ENCODE results near the gene RPL3.

DNA sequence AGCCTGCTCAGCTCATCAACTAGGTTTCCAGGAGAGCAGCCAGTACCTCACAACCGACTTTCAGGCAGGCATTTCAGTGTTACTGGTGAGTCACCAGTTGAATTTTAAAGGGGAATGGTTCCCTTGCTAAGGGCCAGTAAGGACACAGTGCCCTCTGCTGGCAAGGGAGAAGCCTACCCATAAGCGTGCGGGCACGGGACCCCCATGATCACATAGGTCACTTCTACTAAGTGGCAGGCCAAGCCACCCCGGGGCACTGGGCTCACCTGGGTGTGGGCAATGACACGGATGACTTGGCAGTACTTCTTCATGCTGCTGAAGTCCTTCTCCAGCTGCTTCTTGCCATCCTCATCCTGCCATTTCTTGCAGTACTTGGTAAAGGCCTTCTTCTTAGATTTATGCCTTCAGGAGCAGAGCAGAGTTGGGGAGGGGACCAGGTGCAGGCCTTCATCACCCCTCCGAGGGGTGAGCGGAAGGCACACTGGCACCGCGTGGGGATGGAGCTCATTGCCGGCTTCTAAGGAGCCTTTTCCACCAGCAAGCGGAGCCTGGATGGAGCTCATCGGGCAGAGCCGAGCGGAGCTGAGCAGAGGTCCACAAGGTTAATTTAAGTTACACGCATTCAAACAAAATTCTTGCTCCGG is 2.9 kb downstream of the RPL3 start:
- TF ChIP-seq, protein P1, sequence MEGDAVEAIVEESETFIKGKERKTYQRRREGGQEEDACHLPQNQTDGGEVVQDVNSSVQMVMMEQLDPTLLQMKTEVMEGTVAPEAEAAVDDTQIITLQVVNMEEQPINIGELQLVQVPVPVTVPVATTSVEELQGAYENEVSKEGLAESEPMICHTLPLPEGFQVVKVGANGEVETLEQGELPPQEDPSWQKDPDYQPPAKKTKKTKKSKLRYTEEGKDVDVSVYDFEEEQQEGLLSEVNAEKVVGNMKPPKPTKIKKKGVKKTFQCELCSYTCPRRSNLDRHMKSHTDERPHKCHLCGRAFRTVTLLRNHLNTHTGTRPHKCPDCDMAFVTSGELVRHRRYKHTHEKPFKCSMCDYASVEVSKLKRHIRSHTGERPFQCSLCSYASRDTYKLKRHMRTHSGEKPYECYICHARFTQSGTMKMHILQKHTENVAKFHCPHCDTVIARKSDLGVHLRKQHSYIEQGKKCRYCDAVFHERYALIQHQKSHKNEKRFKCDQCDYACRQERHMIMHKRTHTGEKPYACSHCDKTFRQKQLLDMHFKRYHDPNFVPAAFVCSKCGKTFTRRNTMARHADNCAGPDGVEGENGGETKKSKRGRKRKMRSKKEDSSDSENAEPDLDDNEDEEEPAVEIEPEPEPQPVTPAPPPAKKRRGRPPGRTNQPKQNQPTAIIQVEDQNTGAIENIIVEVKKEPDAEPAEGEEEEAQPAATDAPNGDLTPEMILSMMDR (conservative IDR thresholded peaks at IDR 0.05): peak; percentile 96
- TF ChIP-seq EZH2 (IDR thresholded peaks at IDR 0.05; ENCODE audit: low read depth): no peak
